OCI-LY1 (cell line): ENCODE data around the gene FDXR.

Source experiments
- CTCF ChIP-seq: fragments of 200-600 bp; sonication (generic), shearing (Covaris generic); IDR thresholded peaks from 2 replicates; pipeline ENCODE4 v1.5.1; 2017; ENCODE audit warnings: mild to moderate bottlenecking, antibody characterized with exemption, low read length, moderate library complexity, mixed read lengths
- EZH2 ChIP-seq: fragments of 200-600 bp; sonication (generic), shearing (Covaris generic); IDR thresholded peaks from 2 replicates; pipeline ENCODE4 v1.8.0; 2017; ENCODE audit warnings: borderline replicate concordance, mixed run types, mild to moderate bottlenecking, antibody characterized with exemption, low read length, moderate library complexity, mixed read lengths

- TF ChIP-seq CTCF (no peak), EZH2 (no peak)
Observed at GRCh38 chr17:74868908-74869255, 3.9 kb downstream of the FDXR start.
